Measurements from ENCODE around the gene NDST1.

Gene NDST1

DNA sequence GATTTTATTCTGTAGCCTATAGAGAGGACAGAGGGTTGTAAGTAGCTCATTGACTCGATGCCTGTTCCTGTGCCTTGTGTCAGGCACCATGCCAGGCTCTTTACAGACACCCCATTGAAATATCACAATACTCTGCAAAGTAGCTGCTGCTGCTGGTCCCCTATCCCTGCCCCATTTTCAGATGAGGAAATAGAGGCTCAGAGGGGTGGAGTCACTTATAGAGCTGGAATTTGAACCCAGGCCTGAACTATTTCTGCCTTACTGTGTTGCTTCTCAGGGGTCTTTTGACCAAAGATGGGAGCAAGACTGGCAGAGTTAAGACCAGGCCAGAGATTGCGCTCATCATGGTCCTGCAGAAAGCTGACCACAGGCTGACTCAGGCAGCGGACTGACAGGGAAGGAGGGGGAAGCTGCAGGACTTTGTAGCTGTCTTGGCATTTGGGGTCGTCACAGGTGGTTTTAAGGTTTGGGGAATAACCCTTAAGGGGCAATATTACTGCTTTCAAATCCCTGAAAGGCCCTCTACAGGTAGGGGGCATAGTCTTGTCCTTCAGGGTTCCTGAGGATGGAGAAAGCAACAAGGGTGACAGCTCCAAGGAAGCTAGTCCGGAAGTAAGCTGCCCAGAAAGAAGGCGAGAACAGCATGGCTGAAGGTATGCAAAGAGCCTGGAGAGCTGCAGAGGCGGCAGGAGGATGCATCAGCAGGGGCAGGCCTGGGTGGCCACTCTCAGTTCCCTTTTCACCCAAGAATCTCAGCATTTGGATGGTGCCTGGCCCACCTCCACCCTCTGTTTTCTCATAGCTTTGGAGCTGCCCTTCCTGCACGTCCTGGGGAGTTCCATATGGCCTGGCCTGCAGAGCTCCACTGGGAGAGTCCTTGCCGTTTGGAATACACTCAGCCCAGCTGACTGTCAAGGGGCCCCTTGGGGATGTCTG lies 18.3 kb upstream of the NDST1 start:
- DNase-seq: no peak

DNA sequence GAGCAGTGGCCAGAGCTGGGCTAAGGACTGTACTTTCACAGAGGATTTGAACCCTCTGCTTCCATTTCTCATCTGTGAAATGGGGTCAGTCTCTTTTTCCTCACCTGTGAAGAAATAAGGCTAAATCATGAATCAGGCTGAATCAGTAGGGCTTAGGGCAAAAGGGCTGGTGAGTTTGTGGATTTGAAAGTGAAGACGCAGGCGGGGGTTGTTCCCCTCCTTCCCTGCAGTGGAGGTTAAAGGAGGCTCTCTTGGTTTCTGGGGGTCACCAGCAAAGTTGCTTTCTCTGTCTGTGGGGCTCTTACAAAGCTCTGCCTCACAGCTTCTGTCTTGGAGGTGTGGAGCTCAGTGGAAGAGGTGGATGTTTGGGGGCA lies 17.6 kb upstream of the NDST1 start:
- no peak for DNase-seq

DNA sequence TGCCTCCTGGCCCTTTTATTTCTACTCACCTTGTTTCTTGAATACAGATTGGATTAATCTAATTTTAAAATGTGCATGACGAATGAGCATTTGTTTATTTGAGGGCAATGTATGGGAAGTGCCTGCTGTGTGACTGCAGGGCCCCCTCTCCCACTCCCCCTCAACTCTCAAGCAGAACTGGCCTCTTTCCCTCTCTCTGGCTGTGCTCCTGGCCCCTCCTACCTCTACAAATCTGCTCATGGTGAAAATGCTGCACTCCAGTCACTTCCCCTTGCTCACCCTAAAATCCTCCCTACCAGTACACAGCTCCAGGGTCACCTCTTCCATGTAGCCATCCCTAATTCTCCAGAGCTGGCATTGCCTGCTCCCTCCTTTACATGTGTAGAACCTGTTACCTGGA lies 17.2 kb upstream of the NDST1 start:
- DNase-seq: no peak

DNA sequence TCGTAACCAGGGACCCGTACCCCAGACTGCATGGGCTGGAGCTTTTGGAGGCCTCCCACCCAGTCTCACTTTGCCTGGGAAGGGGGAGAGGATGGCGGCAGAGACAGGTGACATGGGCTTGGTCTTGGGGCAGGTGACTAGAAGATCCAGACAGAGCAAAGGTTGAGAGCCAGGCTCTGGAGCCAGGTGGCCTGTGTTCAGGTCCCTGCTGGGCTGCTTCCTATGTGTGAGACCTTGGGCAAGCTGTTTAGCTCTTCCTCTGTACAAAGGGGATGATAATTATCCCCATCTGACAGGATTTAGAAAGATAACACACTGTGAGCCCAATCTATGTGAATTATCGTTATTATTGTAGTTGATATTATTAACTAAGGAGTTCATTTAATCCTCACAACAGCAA lies 16.1 kb upstream of the NDST1 start:
- no peak for DNase-seq

DNA sequence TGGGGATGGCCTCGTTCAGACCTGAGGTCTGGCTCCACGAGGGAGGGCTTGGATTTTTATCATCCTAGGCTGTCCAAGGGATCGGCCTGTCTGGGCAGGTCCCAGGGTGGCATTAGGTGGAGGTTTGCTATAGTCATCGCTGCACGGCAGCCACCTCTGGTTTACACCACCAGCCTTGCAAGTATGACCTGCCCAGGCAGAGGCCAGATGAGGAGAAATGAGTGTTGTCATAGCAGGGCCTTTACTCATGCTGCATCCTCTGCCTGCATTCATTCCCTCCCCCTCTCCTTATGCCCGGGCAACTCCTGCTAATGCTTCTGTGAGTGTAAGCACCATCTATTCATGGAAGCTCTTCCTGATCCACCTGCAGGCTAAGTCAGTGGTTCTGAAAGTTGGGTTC lies 15.3 kb upstream of the NDST1 start:
- no peak for DNase-seq

DNA sequence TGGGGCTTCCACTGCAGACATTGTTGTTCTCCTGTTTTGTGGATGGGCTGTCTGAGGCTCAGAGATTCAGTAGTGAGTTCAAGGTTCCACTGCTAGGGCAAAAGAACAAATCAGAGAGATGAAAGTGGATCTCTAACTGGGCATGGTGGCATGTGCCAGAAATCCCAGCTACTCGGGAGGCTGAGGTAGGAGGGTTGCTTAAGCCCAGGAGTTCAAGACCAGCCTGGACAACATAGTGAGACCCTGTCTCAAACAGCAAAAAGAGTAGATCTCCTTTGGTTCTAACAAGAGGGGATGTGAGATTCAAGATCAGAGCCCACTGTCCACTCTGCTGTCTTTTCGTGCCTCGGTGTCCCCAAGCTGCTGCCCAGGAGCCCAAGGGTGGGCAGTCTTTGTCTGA lies 11.8 kb upstream of the NDST1 start:
- DNase-seq: no peak

DNA sequence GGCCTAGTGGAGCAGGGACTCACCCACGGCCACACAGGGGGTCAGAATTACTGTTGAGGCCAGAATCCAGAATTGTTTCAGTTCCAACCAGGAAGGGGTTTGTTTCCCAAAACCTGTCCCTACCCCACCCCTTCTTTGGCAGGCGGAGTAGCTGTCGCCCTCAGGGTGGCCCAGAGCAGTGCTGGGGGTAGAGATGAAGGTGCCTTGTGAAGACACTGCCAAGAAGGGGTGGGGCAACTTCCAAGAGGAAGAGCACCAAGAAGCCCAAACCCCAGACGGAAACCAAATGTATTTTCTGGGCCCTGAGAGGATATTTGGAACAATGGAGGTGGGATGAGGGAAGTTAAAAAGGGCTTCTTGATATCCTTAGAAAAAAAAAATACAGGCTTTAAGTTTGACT lies 11.4 kb upstream of the NDST1 start:
- no peak for DNase-seq

DNA sequence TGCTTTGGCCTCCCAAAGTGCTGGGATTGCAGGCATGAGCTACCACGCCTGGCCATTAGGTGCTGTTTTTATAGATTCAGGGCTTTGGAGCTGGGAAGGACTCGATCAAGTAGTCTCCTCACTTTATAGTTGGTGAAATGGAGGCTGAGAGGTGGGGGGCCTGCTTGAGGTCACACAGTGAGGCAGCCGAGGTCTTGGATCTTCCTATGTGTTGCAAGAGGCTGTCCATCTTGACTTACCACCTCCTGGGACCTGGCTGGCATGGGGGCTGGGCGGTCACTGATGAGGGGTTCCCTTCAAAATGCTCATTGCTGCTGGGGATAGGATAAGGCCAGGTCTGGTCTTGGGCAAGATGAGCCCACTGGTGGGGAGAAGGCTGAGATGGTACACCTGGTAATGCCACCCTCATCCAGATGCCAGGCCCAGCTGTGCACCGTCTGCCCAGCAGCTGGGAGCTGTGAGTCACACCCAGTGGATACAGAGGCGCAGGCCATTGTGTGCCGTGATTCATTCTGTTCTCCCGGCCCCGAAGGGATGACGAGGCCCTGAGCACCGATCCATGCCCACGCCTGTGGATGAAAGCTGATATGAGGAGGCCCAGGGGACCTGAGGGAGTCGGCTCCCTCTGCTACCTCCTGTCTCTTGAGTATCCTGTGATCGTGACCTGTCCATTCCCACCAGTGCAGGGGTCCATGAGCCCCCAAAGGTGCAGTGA lies 10.5 kb upstream of the NDST1 start:
- DNase-seq: no peak

DNA sequence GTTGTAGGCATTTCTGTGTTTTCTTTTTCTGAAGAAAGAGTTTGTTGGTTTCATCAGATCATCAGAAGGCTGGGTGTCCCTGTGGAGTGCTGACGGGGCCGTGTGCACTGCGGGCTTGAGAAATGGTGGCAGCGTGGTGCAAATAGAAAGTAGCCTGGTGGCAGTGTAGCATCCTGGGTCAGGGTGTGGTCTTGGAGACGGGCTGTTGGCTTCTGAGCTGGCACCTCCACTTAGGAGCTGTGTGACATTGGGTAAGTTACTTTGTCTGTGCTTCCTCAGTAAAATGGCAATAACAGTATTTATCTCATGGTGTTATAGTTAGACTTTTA lies 10.0 kb upstream of the NDST1 start:
- DNase-seq: no peak

DNA sequence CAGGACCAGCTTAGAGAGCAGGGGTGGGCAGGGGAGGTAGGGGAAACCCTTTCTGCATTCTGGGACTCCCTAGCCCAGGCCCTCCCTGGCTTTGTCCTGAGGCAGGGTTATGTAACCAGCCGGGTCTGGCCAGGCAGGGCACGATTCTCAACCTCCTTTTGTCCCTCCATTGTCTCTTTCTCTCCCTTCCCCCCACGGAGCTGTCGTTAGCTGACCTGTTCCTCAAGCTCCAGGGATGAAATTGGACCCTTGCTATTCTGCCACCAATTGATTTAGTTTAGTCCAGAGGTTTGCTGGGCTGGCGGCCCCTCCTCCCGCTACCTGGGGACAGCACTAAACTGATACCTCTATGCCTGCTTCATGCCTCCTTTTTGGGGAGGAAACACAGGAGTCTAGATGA lies 9.4 kb upstream of the NDST1 start:
- no peak for DNase-seq

DNA sequence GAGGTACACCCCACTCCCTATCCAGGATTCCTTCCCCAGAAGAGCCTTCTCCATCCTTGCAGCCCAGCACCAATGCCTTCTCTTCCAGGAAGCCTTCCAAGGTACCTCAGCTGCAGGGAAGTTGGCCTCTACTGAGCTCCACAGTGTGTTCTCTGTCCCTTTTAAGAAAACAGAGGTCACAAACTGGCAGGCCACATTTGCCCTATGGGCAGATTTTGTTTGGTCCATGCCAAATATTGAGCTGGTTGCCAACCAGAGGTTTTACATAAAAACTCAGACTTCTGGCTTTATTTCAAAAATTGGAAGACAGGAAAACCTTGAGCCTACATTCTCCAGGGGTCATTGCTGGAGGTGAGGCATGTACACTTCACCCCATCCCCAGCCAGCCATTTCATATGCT lies 9.0 kb upstream of the NDST1 start:
- no peak for DNase-seq

DNA sequence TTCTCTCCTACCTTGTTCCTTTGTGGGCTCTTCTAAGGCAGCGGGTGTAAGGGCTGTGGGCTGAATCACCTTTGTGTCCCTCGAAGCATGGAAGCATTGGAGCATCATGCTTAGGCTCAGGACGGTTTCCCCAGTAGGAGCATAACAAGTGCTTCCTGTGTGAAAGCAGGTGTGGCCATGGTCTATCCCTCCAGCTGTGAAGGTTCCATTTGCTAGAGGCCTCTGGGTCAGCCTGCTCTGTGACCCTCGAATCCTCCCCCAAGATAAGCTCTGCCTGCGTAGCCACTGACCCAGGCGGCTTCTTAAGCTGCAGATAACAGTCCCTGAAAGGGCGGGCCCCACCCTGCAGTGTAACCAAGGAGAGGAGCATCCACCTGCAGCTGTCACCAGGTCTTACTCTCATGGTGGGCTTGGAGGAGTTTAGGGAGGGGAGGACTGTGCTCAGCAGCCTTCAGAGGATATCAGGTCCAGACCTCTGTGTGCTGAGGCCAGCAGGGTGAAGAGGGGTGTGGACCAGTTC lies 8.4 kb upstream of the NDST1 start:
- DNase-seq: no peak

DNA sequence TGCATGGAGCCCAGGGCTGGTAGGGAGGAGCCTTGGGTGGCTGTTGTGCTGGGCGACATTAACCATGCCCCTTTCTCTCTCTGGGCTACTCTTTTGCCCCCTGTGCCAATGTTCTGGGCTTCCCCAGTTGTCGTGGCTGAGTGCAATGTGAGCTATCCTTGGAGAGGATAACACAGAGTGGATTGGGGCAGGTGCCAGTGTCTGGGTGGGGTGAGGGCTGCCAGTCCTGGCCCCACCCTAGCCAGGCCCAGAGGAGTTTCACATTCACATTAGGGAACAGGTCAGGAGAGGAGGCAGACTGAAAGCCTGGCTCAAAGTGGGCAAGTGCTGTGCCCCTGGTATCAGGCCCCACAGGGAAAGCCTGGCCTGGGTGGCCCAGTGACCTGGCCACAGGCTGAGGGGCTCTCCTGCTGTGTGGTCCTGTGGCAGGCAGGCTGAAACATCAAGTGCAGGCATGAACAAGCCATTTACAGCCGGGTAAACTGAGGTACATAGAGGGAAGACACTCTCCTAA lies 7.5 kb upstream of the NDST1 start:
- no peak for DNase-seq

DNA sequence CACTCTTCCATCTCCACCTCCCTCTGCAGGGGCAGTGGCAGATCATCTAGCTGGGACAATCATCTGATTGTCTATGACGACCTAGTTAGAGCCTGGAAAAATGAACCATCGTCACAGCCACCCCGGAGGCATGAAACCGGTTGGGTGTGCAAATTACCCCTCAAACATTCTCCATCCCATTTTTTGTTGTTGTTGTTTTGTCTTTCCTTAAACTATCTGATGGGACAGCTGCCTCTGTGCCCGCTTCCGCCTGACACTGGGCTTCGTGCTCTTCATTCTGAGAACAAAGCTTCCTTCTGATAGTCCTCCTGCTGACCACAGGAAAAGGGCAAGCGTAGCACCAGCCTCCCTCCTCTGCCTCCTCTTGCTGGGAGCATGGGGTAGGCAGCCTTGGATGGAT lies 7.0 kb upstream of the NDST1 start:
- no peak for DNase-seq

DNA sequence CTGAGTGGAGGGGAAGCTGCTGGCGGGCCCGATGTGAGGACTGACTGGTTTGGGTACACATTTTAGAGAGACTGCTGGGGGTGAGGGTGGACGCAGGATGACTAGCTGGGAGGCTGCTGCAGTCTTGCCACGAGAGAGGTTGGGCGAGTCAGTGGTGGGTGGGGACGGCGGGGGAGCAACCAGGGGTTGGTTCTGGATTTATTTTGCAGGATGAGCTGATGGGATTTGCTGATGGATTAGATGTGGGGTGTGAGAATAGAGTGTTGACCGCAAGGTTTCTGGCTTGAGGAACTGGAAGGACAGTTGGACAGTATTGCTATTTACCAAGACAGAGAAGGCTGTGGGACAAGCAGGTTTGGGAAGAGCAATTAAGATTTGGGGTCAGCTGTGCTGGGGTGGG lies 5.8 kb upstream of the NDST1 start:
- DNase-seq: no peak

DNA sequence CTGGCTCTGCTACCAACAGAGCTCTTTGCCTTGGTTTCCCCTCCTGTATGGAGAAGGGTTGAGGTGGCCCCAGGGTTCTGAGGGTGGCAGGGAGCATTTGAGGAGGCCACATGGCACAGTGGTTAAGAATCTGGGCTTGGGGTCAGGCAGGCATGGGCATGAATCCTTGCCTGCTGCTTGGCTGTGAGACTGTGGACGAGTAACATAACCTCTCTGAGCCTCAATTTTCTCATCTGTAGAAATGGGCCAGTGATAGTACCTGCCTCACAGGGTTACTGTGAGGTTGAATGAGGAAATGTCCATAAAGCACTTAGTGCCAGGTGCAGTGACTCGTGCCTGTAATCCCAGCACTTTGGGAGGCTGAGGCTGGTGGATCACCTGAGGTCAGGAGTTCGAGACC lies 5.1 kb upstream of the NDST1 start:
- DNase-seq: no peak

DNA sequence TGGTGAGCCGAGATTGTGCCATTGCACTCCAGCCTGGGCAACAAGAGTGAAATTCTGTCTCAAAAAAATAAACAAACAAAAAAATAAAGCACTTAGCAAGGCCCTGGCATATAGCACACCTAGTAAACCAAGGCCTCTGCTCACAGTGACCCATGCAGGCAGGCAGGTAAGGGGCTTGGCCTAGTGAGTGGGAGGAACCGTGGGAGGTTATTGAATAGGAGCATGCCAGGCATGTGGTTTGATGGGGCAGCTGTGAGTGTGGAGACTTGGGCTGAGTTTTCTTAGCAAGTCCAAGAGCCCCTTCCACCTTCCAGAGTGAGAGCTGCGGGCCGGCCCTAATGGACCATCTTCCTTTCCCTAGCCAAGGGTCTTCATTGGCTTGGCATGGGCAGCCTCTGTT lies 4.5 kb upstream of the NDST1 start:
- DNase-seq: no peak

DNA sequence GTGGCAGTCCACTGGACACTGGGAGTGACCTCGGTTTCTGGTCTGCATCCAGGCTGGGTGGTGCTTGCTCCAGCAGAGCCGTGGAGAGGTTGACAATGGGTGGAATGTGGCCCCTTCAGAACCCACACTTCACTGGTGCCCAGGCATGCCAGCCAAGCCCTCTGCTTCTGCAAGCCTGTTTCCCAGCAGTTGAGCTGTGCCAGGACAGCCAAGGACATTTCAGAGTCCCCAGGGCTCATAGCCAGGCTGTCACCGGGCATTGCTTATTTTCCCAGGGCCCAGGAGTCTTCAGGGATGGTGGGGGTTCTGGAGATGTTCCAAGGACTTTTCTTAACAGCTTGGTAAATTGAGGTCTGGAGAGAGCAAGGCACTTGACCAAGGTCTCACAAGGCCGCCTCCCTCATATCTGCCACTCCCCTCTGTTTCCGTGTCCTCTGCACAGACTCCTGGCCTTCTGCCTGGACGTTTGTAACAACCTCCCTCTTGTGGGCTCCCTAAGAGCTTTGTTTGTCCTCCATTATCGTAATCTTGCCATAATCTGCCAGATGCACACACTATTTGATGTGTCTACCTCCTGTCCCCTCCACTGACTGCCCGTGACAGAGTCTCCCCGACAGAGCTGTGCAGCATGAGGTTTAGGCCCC lies 3.8 kb upstream of the NDST1 start:
- DNase-seq: no peak

DNA sequence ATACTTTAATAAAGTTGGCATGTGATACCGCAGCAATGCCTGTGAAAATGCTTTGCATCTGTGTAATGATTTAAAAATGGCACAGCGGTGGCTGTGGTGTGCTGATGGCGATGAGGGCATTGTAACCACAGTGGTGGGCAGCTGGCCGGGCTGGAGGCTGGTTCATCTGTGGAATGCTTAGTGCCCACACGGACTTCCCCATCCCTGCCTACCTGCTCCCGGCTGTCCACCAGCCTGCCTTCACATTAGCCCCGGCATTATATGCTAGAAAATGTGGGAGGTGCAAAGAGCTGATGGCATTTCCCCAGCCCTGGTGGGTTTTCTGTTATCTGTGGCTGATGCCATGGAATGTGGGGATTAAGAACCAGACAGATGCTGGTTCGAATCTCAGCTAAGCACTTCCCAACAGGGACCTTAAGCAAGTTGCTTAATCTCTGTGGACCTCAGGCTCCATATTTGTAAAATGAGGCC lies 2.9 kb upstream of the NDST1 start:
- DNase-seq: no peak

DNA sequence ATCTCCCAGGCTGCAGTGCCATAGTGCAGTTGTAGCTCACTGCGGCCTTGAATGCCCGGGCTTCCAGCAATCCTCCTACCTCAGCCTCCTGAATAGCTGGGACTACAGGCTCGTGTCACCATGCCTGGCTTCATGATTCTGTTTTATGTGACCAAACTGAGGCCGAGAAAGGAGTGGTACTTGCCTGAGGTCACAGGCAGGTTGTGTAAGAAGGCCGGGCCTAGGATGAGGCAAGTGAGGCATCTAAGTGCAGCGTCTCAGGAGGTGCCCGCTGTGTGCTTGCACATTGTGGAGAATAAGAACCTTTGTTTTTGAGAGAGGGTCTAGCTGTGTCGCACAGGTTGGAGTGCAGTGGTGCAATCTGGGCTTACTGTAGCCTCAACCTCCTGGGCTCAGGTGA lies 2.1 kb upstream of the NDST1 start:
- DNase-seq: no peak

DNA sequence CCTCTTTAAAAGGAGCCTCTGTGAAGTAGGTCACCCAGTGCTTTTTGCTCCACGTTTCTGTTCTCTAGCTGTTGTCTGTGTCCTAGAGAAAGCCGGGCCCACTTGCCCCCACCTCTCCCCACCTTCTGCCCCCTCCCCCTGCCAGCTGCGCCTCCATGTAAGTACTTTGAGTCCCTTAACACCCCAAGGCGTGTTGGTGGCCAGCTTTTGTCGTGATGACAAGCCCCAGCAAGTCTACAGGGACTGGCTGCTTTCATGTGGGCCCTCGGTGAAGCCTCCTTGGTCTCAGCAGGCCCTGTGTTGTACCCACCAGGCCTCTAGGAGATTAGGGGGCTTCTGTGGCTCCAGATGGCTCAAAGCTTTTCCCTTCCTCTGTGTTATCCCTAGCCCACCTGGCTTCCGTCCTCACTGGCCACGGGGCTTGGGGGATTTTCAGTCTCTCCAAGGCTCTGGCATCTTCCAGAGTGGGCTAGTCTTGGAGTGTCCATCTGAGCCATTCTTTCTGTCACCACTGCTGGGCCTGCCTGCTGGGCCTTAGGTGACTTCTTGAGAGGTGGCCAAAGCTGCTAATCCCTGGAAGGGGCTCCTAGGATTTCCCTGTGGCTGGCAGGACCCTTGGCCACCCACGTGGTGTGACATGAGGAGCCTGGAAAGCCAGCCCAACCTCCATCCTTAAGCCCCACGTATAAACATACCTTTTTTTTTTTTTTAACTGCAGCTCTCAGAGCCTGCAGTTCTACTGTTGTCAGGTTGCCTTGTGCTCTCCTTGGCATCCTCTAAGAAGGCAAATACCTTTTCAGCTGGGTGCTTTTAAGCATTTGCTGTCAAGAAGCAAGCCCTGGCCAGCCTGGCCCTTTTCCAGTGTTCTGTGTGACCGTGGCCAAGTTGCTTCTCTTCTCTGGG lies 1.1 kb upstream of the NDST1 start:
- DNase-seq: no peak

DNA sequence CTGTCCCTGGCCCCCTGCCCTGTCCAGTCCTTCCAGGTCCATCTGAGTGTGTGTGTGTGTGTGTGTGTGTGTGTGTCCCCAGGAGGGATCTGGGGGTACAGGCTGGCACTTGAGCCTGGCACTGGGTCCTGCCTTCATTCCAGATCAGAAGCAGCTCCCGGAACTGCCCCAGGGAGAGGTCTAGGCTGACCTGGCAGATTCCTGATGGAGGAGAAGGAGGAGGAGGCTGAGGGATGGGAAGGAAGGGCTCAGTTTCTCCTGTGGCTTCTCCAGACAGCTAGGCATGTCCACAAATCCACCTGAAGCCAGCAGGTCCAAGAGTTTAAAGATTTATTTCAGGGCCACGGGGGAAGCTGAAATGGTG lies 328 bp downstream of the NDST1 start:
- DNase-seq: no peak

DNA sequence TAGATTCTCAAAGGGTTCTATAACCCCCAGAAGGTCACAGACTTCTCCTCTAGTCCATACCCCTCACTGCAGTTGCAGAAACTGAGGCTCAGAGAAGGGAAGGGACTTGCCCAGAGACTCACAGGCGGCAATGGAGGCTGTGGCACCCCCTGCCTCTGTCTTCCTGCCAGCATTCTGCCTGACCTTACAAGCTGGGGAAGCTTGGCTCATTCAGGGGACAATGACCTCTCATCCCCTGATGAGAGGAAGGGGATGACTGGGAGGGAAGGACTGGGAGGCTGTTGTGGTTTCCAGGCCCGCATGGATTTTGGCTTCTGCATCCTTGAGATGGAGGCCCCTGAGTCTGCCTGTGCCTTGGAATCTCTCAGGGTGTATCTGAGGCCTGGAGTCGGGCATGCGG lies 897 bp downstream of the NDST1 start:
- DNase-seq: no peak
